NCI-H2029 treated with DMSO at 0.1 percent for 48 hours (cell line): Measurements from ENCODE around the gene SH2D3A.

ENCODE experiments used
- DNase-seq: peaks from one replicate; lab custom pipeline; 2025; lab: John Stamatoyannopoulos, UW

The SH2D3A gene

GRCh38 chr19:6736917-6737283 is 30.3 kb downstream of the SH2D3A start:
- no peak for DNase-seq

- DNase-seq: no peak
These were observed 30.9 kb downstream of the SH2D3A start for GRCh38 chr19:6736169-6736916.

GRCh38 chr19:6735181-6735911 is 31.9 kb downstream of the SH2D3A start:
- no peak for DNase-seq

- no peak for DNase-seq
These were observed 33.0 kb downstream of the SH2D3A start for GRCh38 chr19:6734096-6734696.

DNA sequence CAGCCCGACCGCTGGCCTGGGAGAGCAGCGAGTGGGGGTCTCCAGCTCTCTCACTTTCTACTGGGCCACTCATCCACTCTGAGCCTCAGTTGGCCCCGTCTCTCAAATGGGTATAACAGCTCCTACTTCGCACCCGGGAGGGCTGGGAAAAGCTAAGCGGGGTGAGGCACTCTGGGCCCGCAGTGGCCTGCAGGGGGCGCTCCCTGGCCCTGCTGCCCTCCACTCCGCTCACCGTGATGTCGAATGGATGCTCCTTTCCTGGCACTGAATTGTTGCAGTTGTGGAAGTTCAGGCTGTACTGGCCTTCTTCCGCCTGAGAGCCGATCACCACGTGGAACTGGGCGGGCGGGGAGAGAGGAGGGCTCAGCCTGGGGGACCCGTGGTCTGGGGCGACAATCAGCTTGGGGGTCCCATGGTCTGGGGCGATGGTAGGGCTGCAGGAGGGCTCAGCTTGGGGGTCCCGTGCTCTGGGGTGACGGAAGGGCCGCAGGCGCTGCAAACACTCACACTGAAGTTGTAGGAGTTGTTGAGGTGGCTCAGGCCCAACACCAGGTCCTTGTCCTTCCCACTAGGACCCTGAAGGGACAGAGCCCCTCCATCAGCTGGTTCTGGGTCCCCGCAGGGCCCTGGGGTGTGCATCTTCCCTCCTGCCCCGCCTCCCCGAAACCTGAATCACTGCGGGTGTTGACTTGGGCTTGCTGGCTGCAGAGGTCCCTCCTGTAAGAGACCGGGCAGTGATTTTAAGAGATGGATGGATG is 33.7 kb downstream of the SH2D3A start:
- no peak for DNase-seq

DNA sequence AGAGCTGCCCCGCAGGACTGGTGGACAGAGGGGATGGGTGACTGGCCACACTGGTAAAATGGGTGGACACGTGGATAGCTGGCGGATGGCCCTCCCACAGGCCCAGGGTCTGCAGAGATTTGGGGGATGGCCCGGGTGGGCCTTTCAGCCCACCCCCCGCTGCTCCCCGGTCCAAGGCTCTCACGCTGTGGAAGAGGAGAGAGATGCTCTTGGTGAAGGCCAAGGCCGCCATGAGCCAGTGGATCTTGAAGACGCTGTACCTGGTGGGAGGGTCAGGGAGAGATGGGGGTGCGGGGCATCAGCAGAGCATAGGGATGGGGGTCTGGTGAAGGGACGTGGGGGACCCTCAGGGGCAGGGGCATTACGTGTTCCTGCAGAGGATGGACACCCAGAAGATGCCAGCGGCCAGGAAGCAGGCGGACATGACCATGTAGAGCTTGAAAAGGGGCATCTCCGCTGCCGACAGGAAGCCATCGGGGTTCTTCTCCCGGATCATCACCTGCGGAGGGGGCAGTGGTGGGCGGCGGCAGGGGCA is 34.4 kb downstream of the SH2D3A start:
- DNase-seq: no peak

DNA sequence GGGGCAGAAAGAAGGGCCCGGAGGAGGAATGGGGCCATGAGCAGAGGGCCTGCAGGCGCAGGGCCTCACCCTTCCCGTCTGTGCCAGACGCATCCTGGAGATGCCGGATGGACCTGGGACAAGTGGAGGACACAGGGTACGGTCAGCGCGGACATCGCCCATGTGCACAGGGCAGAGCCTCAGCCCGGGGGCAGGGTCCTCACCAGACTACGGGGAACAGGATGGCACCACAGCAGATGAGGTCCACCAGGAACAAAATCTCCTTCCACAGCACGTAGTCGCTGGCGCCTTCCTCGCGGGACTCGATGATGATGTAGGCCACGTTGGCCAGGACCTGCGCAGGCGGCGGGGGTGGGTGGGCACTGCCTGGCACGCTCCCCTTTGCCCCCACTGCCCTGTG is 35.4 kb downstream of the SH2D3A start:
- no peak for DNase-seq

- no peak for DNase-seq
These were observed 36.1 kb downstream of the SH2D3A start for GRCh38 chr19:6730941-6731670.

DNA sequence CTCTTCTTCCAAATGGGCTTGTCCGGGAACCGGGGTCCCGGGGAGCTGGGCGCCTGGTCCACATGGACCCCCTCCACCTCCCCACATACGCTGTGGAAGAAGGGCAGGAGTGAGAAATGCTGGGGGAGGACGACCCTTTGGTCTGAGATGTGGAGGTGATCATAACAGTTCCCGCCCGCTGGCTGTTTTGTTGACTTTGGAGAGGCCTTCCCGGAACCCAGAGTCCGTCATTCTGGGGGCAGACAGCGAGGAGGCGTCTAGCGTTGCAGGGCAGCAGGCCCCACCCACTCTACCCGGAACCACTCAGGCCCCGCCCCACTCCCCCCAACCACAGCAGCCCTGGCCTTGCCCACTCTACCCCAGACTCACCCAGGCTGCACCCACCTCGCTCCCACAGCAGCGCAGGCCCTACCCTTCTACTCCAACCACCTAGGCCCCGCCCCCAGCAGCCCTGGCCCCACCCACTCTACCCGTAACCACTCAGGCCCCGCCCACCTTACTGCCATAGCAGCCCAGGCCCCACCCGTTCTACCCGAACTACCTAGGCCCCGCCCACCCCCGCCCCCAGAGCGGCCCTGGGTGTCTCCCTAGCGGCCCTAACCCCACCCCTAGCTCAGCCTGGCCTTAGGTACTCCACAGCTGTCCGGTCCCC is 37.0 kb downstream of the SH2D3A start:
- DNase-seq: no peak

DNA sequence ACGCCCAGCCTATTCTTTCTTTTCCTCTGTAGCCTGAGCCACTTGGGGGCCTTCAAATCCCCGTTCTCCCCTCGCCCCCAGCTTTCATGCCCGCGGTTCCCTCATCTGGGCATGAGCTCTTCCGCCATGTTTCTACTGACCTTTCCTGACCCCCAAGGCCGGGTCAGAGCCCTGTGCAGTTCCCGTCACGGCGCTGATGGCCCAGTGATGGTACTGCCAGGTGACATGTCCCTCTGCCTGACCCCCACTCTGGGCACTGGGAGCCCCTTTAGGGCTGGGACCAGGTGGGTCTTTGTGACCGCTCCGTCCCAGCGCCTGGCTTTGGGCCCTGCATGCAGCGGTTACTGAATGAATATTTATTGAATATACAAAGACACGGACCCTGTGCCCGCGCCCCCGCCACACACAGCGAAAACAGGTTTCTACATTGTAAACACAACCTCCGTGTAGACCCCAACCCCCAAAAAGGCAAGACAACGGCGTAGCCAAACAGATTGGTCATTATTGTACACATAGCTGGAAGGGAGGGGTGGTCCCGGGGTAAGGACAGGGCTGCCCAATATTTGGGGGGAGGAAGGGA is 37.6 kb downstream of the SH2D3A start:
- no peak for DNase-seq

GRCh38 chr19:6728346-6728745 is 38.9 kb downstream of the SH2D3A start:
- no peak for DNase-seq

DNA sequence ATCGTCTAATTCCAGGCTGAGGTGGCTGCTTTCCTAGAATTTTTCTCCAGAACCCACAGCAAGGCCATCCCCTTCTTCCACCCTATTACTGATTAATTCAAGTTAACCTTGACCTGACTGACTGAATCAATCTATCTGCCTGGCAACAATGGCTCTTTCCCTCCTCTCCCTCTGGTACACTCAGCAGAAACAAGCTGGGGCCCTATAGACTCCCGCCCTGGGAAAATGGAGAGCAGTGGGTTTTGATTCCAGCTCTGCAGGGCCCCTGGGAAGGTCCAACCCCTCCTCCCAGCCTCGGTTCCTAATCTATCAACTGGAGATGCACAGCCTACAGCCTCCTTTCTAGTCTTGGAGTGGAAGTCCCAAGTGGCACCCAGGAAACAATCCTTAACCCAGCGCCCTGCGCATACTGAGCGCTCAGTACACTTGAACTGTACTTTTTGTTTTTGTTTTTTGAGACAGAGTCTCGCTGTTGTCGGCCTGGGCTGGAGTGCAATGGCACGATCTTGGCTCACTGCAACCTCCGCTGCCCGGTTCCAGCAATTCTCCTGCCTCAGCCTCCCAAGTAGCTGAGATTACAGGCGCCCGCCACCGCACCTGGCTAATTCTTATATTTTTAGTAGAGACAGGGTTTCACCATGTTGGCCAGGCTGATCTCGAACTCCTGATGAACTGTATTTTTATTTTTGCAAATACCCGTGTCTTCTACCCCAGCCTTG is 41.6 kb downstream of the SH2D3A start:
- DNase-seq: no peak

DNA sequence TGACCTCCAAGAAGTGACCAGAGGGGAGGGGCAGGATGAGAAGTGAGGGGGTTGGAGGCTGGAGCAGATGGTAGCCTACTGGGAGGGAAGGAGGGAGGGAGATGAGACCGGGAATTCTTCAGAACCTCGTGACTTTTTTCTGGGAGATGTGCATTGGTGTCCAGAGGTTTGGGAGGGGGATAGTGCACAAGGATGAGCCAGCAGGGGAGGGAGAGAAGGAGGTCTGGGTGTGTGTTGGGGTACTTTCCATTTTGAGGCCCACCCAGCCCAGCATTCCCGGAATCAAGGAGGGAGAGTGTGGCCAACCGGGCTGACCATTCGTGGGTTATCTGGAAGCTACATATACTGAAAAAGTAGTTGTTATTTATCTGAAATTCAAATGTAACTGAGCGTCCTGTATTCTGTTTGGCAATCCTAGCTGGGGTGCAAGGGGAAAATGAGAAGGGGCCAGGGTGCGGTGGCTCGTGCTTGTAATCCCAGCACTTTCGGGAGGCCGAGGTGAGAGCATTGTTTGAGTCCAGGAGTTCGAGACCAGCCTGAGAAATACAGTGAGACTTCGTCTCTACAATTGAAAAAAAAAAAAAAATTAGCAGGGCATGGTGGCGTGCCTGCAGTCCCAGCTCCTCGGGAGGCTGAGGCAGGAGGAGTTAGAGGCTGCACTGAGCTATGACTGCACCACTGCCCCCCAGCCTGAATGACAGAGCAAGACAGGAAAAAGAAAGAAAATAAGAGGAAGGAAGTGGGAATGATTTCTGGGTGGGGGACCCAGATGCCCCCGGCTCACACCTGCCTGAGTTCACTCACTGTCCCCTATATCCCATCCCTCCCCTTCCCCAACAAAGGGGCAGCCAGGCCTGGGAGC is 42.4 kb downstream of the SH2D3A start:
- no peak for DNase-seq

DNA sequence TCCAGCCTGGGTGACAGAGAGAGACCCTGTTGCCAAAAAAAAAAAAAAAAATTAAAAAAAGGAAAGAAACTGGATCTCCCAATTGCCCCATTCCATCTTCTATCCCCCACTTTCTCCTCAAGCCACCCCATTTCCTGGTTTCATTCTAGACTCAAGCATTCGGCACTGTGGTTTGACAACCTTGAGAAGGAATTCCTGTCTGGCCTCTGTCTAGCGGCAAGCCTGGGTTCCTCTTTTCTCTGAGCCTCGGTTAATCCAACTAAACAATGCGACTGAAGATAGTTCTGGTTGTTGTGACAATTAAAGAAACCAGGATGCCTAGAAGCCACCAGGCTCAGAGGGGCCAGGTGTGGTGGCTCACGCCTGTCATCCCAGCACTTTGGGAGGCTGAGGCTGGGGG is 43.5 kb downstream of the SH2D3A start:
- no peak for DNase-seq

- no peak for DNase-seq
These were observed 44.1 kb downstream of the SH2D3A start for GRCh38 chr19:6723108-6723618.

DNA sequence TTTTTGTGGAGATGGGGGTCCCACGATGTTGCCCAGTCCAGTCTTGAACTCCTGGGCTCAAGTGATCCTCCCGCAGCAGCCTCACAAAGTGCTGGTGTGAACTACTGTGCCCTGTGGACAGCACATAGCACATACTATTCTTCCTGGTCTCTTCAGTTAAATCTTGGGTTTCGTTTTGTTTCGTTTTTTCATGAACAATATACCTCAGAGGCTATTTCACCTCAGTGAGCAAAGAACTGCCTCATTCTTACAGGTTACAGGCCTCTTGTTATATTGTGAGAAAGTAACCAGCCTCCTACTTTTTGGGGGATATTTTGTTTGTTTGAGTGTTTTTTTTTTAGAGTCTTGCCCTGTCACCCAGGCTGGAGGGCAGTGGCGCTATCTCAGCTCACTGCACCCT is 45.5 kb downstream of the SH2D3A start:
- DNase-seq: no peak

GRCh38 chr19:6721138-6721474 is 46.1 kb downstream of the SH2D3A start:
- DNase-seq: no peak

GRCh38 chr19:6720369-6721137 is 46.7 kb downstream of the SH2D3A start, which contains the start of gene C3:
TSS of gene C3 (minus strand) at chr19:6720650. CDS start at chr19:6720589, 61 bp downstream.
- DNase-seq: no peak
